Activated T-cell treated with anti-CD3 and anti-CD28 coated beads, Interleukin-2, amount 50 U/mL, for 72 hours (primary cell): Measurements from ENCODE around the gene EFR3B. TPM values are rescaled to one million over a fixed set of nuclear protein-coding genes. Genes with fewer than 3 reads are reported as not detected.
"Not testable (repeated sequence)": the region's sequence is repeated elsewhere in the genome, so short reads cannot be mapped to it uniquely, and the experiment has no call there.

Experiments used
- ATAC-seq, 2 donors: fragments of 150-1000 bp; cut with Tn5 transposase; replicated peaks in 1 of 2; 2 replicates each; pipeline ENCODE4 v1.10.0; 2021; ENCODE audit warnings: moderate library complexity in 2 of 2, mild to moderate bottlenecking in 1 of 2
- DNase-seq, 2 donors: peaks; one replicate each; pipeline ENCODE4 v3.0.0; 2021 to 2022; ENCODE audit warnings: mixed read lengths in 1 of 2
- H3K27ac Mint-ChIP-seq: one replicate; pipeline ENCODE4 v1.8.0; 2022; ENCODE audit warnings: mild to moderate bottlenecking, moderate library complexity, mixed read lengths
- H3K27me3 Mint-ChIP-seq: one replicate; pipeline ENCODE4 v1.8.0; 2022; ENCODE audit warnings: low read depth, mixed read lengths
- H3K36me3 Mint-ChIP-seq, 2 donors: one replicate each; pipeline ENCODE4 v1.8.0; 2022; ENCODE audit warnings: mixed read lengths in 2 of 2, mild to moderate bottlenecking in 1 of 2; ENCODE audit not compliant: insufficient read depth in 2 of 2
- H3K4me1 Mint-ChIP-seq: one replicate; pipeline ENCODE4 v1.8.0; 2022; ENCODE audit warnings: low read depth, mixed read lengths
- H3K4me3 Mint-ChIP-seq, 2 donors: one replicate each; pipeline ENCODE4 v1.8.0; 2022; ENCODE audit warnings: mild to moderate bottlenecking in 2 of 2, mixed read lengths in 2 of 2, moderate library complexity in 2 of 2
- H3K9me3 Mint-ChIP-seq, 2 donors: one replicate each; pipeline ENCODE4 v1.8.0; 2022; ENCODE audit warnings: mixed read lengths in 2 of 2
- total RNA-seq, 2 donors: library from RNA; stranded (reverse); gene quantifications; one replicate each; pipeline ENCODE4 v1.2.3, GENCODE V29; 2022

EFR3B gene
- total RNA-seq, 2 donors from 2014 or later, result 0.60 to 0.93 TPM

GRCh38 chr2:25129901-25130520 lies 88.1 kb downstream of the EFR3B start:
- Mint-ChIP-seq H3K4me1 (peaks cover 21% of the 10 kb centered on the region), H3K27me3 (peaks cover 61% of the 10 kb centered on the region), H3K27ac (no peak overlapping the region), H3K9me3 (no peaks in the 10 kb centered on the region), H3K36me3 (no peaks in the 10 kb centered on the region), H3K4me3 (peak overlapping the region in 1 of 2 donors; percentile 1)
- ATAC-seq (no peak), DNase-seq (no peak)

- Mint-ChIP-seq H3K4me3 (peak overlapping the region; percentile 60 to 81), H3K27me3 (peaks cover 71% of the 10 kb centered on the region), H3K27ac (no peak overlapping the region)
These were observed 89.3 kb downstream of the EFR3B start for GRCh38 chr2:25131253-25131566.

GRCh38 chr2:25131567-25132298 lies 89.9 kb downstream of the EFR3B start:
- DNase-seq, result peak; percentile 25 to 44
- no peak overlapping the region for H3K27ac Mint-ChIP-seq
- ATAC-seq, result peak; percentile 54 to 55
- peaks cover 21% of the 10 kb centered on the region for H3K4me1 Mint-ChIP-seq
- no peaks in the 10 kb centered on the region for H3K9me3 Mint-ChIP-seq
- H3K36me3 Mint-ChIP-seq, result no peaks in the 10 kb centered on the region
- peak overlapping the region; percentile 60 to 81 for H3K4me3 Mint-ChIP-seq
- peaks cover 71% of the 10 kb centered on the region for H3K27me3 Mint-ChIP-seq

More at GRCh38 chr2:25131253-25131566, 89.3 kb downstream of the EFR3B start:
- no peaks in the 10 kb centered on the region for H3K36me3 Mint-ChIP-seq
- H3K4me1 Mint-ChIP-seq, result peaks cover 21% of the 10 kb centered on the region
- ATAC-seq, result no peak
- no peaks in the 10 kb centered on the region for H3K9me3 Mint-ChIP-seq
- no peak for DNase-seq

GRCh38 chr2:25132299-25132635 lies 90.4 kb downstream of the EFR3B start:
- Mint-ChIP-seq H3K4me1 (peaks cover 21% of the 10 kb centered on the region), H3K9me3 (no peaks in the 10 kb centered on the region), H3K27me3 (peaks cover 71% of the 10 kb centered on the region), H3K4me3 (peak overlapping the region; percentile 15 to 57), H3K27ac (no peak overlapping the region), H3K36me3 (no peaks in the 10 kb centered on the region)
- no peak for ATAC-seq
- no peak for DNase-seq

- H3K9me3 Mint-ChIP-seq, result no peaks in the 10 kb centered on the region
- DNase-seq (no peak), ATAC-seq (no peak)
- H3K27me3 Mint-ChIP-seq, result peaks cover 71% of the 10 kb centered on the region
- no peaks in the 10 kb centered on the region for H3K36me3 Mint-ChIP-seq
- H3K4me3 Mint-ChIP-seq, result peak overlapping the region in 1 of 2 donors; percentile 38
- H3K4me1 Mint-ChIP-seq, result peaks cover 21% of the 10 kb centered on the region
- no peak overlapping the region for H3K27ac Mint-ChIP-seq
These were observed 90.8 kb downstream of the EFR3B start for GRCh38 chr2:25132693-25133092.

GRCh38 chr2:25140535-25140934 lies 98.7 kb downstream of the EFR3B start:
- H3K9me3 Mint-ChIP-seq, result not testable (repeated sequence)

GRCh38 chr2:25141120-25141519 lies 99.2 kb downstream of the EFR3B start:
- H3K27ac Mint-ChIP-seq, result no peak overlapping the region
- DNase-seq (no peak), ATAC-seq (no peak)
- no peak overlapping the region for H3K4me3 Mint-ChIP-seq
- H3K4me1 Mint-ChIP-seq, result peaks cover 12% of the 10 kb centered on the region
- no peaks in the 10 kb centered on the region for H3K9me3 Mint-ChIP-seq
- no peaks in the 10 kb centered on the region for H3K36me3 Mint-ChIP-seq
- peaks cover 12% of the 10 kb centered on the region for H3K27me3 Mint-ChIP-seq

More at GRCh38 chr2:25140535-25140934, 98.7 kb downstream of the EFR3B start:
- H3K27me3 Mint-ChIP-seq, result peaks cover 11% of the 10 kb centered on the region
- ATAC-seq, DNase-seq, H3K4me3 Mint-ChIP-seq, H3K27ac Mint-ChIP-seq, H3K4me1 Mint-ChIP-seq, H3K36me3 Mint-ChIP-seq: not testable (repeated sequence)

- H3K36me3 Mint-ChIP-seq, result no peaks in the 10 kb centered on the region
- H3K4me1 Mint-ChIP-seq, result peaks cover 20% of the 10 kb centered on the region
- H3K27ac Mint-ChIP-seq, result peak overlapping the region; percentile 17
- DNase-seq, result peak; percentile 45 to 55
- no peaks in the 10 kb centered on the region for H3K9me3 Mint-ChIP-seq
- peak overlapping the region; percentile 34 to 64 for H3K4me3 Mint-ChIP-seq
- H3K27me3 Mint-ChIP-seq, result peaks cover 20% of the 10 kb centered on the region
- ATAC-seq, result peak; percentile 99
These were observed 103.9 kb downstream of the EFR3B start for GRCh38 chr2:25145803-25146202.

GRCh38 chr2:25146896-25147295 lies 105.0 kb downstream of the EFR3B start:
- no peak overlapping the region for H3K27ac Mint-ChIP-seq
- no peaks in the 10 kb centered on the region for H3K36me3 Mint-ChIP-seq
- ATAC-seq, result no peak
- H3K4me3 Mint-ChIP-seq, result no peak overlapping the region
- DNase-seq, result no peak
- H3K9me3 Mint-ChIP-seq, result no peaks in the 10 kb centered on the region
- H3K4me1 Mint-ChIP-seq, result peaks cover 20% of the 10 kb centered on the region
- peaks cover 20% of the 10 kb centered on the region for H3K27me3 Mint-ChIP-seq

GRCh38 chr2:25149646-25150045 lies 107.8 kb downstream of the EFR3B start:
- no peak overlapping the region for H3K27ac Mint-ChIP-seq
- DNase-seq (no peak), ATAC-seq (no peak)
- H3K27me3 Mint-ChIP-seq, result peaks cover 20% of the 10 kb centered on the region
- H3K36me3 Mint-ChIP-seq, result no peaks in the 10 kb centered on the region
- peaks cover 20% of the 10 kb centered on the region for H3K4me1 Mint-ChIP-seq
- no peaks in the 10 kb centered on the region for H3K9me3 Mint-ChIP-seq
- no peak overlapping the region for H3K4me3 Mint-ChIP-seq

- not testable (repeated sequence) for H3K27me3 Mint-ChIP-seq, H3K9me3 Mint-ChIP-seq, H3K4me1 Mint-ChIP-seq, H3K36me3 Mint-ChIP-seq, ATAC-seq, H3K27ac Mint-ChIP-seq, H3K4me3 Mint-ChIP-seq, DNase-seq
These were observed 109.1 kb downstream of the EFR3B start for GRCh38 chr2:25150993-25151392.

GRCh38 chr2:25151718-25152117 lies 109.8 kb downstream of the EFR3B start:
- Mint-ChIP-seq H3K9me3 (no peaks in the 10 kb centered on the region), H3K36me3 (no peaks in the 10 kb centered on the region), H3K4me1 (peaks cover 4% of the 10 kb centered on the region), H3K27me3 (peaks cover 5% of the 10 kb centered on the region), H3K4me3 (no peak overlapping the region), H3K27ac (no peak overlapping the region)
- no peak for ATAC-seq
- no peak for DNase-seq

GRCh38 chr2:25155401-25155800 lies 113.5 kb downstream of the EFR3B start:
- no peak overlapping the region for H3K27ac Mint-ChIP-seq
- ATAC-seq (no peak), DNase-seq (no peak)
- peaks cover 9% of the 10 kb centered on the region for H3K4me1 Mint-ChIP-seq
- no peaks in the 10 kb centered on the region for H3K9me3 Mint-ChIP-seq
- H3K4me3 Mint-ChIP-seq, result no peak overlapping the region
- peaks cover 0 to 4% of the 10 kb centered on the region in 2 donors for H3K36me3 Mint-ChIP-seq
- H3K27me3 Mint-ChIP-seq, result no peaks in the 10 kb centered on the region
